ENCODE results near the gene XRCC4. TPM values are rescaled to one million over a fixed set of nuclear protein-coding genes. Genes with fewer than 3 reads are reported as not detected.

XRCC4 gene
- total RNA-seq, 2 donors from 2014 or later: 10.6 to 17.3 TPM

DNA sequence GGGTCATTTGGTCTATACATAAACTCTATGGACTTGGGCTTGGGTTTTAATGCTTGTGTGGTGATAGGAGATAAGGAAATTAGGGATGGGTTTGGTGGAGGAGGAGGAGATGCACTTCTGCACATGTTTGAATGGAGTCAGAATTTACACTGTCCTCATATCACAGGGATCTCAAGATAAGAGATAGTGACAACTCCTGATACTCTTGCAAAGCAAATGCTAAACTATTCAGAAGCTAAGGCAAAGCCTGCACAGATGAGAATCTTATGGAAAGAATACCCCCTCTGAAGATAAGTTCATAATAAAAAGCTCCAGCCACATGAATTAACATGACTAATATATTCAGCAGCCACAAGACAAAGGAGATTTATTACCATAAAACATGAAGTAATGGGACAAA is 90.2 kb downstream of the XRCC4 start:
- peaks cover 2% of the 10 kb centered on the region for H3K36me3 Mint-ChIP-seq (ENCODE audit: low read depth)

DNA sequence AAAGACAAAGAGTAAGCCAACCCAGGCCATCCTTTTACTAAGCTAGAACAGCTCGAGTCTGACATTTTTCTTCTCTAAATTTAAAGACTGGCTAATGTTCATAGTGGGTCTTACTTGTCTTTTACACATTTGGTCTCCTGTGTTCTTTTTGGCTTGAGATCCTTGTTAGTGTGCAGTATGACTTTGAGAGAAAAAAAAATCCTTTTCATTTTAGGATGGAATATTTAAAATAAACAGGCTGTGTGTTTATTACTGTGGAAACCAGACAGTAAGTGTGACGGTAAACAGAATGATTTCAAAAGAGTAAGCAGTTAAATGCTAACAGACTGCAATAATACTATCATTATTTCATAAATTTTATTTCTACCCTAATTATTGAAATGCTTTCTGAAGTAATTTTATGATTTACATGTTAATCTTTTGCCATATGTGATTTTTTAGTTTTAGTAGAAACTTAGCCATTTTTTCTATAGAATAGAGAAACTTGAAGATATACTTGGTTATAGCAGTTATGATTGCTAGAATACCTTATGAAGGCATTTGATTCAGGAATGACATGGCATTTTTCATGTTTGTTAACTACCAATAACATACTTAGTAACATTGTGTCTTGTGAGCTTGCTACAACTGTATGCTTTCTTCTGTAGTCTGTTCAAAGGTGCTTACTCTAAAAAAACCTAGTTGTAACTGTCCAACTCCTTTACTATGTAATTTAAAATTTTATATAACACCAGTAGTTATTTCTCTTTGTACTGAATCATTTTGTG is 92.4 kb downstream of the XRCC4 start:
- WGBS, 2 experiments (ENCODE audit: insufficient coverage in 1 of 2, insufficient read length in 1 of 2): 89 to 97% methylated on average over 1 to 2 of the region's 2 CpGs
- H3K4me1 Mint-ChIP-seq: peaks cover 14% of the 10 kb centered on the region
- H3K27ac ChIP-seq (ENCODE audit: low read depth, low read length): no peak overlapping the region

More for the DNA sequence above, 90.2 kb downstream of the XRCC4 start:
- DNase-seq: no peak
- no peaks in the 10 kb centered on the region for H3K36me3 ChIP-seq (ENCODE audit: control insufficient read depth, insufficient read depth, low read length)
- Mint-ChIP-seq H3K27me3 (ENCODE audit: insufficient read depth) (no peaks in the 10 kb centered on the region), H3K27ac (no peak overlapping the region), H3K4me3 (no peak overlapping the region), H3K4me1 (peaks cover 14% of the 10 kb centered on the region), H3K9me3 (no peaks in the 10 kb centered on the region)
- no peak overlapping the region for H3K9ac ChIP-seq (ENCODE audit: extremely low read depth, low read length, poor library complexity, severe bottlenecking)
- no peak overlapping the region for H3K27ac ChIP-seq (ENCODE audit: low read depth, low read length)
- no peak overlapping the region for H3K4me3 ChIP-seq (ENCODE audit: low read length)
- H3K4me1 ChIP-seq (ENCODE audit: control insufficient read depth, insufficient read depth, low read length): no peaks in the 10 kb centered on the region
- peaks cover 4% of the 10 kb centered on the region for H3K27me3 ChIP-seq (ENCODE audit: control insufficient read depth, insufficient read depth, low read length, poor library complexity, severe bottlenecking)
- TF ChIP-seq, protein P1, sequence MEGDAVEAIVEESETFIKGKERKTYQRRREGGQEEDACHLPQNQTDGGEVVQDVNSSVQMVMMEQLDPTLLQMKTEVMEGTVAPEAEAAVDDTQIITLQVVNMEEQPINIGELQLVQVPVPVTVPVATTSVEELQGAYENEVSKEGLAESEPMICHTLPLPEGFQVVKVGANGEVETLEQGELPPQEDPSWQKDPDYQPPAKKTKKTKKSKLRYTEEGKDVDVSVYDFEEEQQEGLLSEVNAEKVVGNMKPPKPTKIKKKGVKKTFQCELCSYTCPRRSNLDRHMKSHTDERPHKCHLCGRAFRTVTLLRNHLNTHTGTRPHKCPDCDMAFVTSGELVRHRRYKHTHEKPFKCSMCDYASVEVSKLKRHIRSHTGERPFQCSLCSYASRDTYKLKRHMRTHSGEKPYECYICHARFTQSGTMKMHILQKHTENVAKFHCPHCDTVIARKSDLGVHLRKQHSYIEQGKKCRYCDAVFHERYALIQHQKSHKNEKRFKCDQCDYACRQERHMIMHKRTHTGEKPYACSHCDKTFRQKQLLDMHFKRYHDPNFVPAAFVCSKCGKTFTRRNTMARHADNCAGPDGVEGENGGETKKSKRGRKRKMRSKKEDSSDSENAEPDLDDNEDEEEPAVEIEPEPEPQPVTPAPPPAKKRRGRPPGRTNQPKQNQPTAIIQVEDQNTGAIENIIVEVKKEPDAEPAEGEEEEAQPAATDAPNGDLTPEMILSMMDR (conservative IDR thresholded peaks at IDR 0.05): no peak
- H3K9me3 ChIP-seq (ENCODE audit: control insufficient read depth, low read length): no peaks in the 10 kb centered on the region

DNA sequence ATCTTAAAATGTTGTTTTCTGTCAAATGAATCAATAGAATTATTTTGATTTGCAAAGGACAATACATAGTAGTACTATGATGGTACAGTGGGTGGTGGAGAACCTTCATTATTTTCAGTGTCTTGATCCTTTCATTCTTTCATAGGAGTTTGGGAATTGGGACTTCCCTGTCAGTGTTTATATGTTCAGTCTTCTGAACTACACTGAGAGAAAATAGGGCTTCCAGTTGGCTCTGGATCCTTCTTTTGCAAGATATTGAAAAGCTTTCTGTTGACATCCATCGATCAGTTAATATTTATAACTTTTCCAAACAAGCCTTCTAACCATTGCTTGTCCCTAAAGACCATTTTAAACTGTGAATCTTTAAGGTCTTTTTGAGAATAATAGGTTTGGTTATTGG is 94.7 kb downstream of the XRCC4 start:
- no peak for DNase-seq
- TF ChIP-seq, protein P1 (conservative IDR thresholded peaks at IDR 0.05): no peak
- Mint-ChIP-seq H3K36me3 (ENCODE audit: low read depth) (no peaks in the 10 kb centered on the region), H3K27ac (no peak overlapping the region), H3K4me3 (no peak overlapping the region), H3K9me3 (no peaks in the 10 kb centered on the region), H3K27me3 (ENCODE audit: insufficient read depth) (peaks cover 15% of the 10 kb centered on the region), H3K4me1 (peaks cover 14% of the 10 kb centered on the region)
- H3K27ac ChIP-seq (ENCODE audit: low read depth, low read length): no peak overlapping the region
- H3K4me3 ChIP-seq (ENCODE audit: low read length): no peak overlapping the region
- peaks cover 26% of the 10 kb centered on the region for H3K27me3 ChIP-seq (ENCODE audit: control insufficient read depth, insufficient read depth, low read length, poor library complexity, severe bottlenecking)
- no peaks in the 10 kb centered on the region for H3K36me3 ChIP-seq (ENCODE audit: control insufficient read depth, insufficient read depth, low read length)
- H3K9me3 ChIP-seq (ENCODE audit: control insufficient read depth, low read length): no peaks in the 10 kb centered on the region
- 100% methylated on average over 1 of the region's 1 CpG; no CpG with 5 or more reads in 1 of the 2 experiments for whole genome bisulfite sequencing, 2 experiments (ENCODE audit: insufficient coverage in 1 of 2, insufficient read length in 1 of 2)
- no peak overlapping the region for H3K9ac ChIP-seq (ENCODE audit: extremely low read depth, low read length, poor library complexity, severe bottlenecking)
- H3K4me1 ChIP-seq (ENCODE audit: control insufficient read depth, insufficient read depth, low read length): no peaks in the 10 kb centered on the region

More for the DNA sequence above, 92.4 kb downstream of the XRCC4 start:
- Mint-ChIP-seq H3K9me3 (no peaks in the 10 kb centered on the region), H3K4me3 (no peak overlapping the region), H3K27me3 (ENCODE audit: insufficient read depth) (peaks cover 10% of the 10 kb centered on the region), H3K36me3 (ENCODE audit: low read depth) (peaks cover 2% of the 10 kb centered on the region), H3K27ac (no peak overlapping the region)
- no peak overlapping the region for H3K4me3 ChIP-seq (ENCODE audit: low read length)
- DNase-seq: no peak
- no peaks in the 10 kb centered on the region for H3K4me1 ChIP-seq (ENCODE audit: control insufficient read depth, insufficient read depth, low read length)
- TF ChIP-seq, protein P1 (conservative IDR thresholded peaks at IDR 0.05): no peak
- H3K36me3 ChIP-seq (ENCODE audit: control insufficient read depth, insufficient read depth, low read length): no peaks in the 10 kb centered on the region
- H3K9me3 ChIP-seq (ENCODE audit: control insufficient read depth, low read length): no peaks in the 10 kb centered on the region
- no peak overlapping the region for H3K9ac ChIP-seq (ENCODE audit: extremely low read depth, low read length, poor library complexity, severe bottlenecking)
- H3K27me3 ChIP-seq (ENCODE audit: control insufficient read depth, insufficient read depth, low read length, poor library complexity, severe bottlenecking): peaks cover 25% of the 10 kb centered on the region

Measured in endodermal cell (in vitro differentiated cells).